Gastrocnemius medialis (tissue), 4 donors: ENCODE results near the gene C1QTNF3.

Experiments used
- CTCF ChIP-seq, 5 experiments: fragments of 450-650 bp in 3 of 5; fragments of 200-600 bp in 2 of 5; sonication (generic) in 2 of 5; IDR thresholded peaks in 4 of 5; conservative IDR thresholded peaks in 1 of 5; 1 replicate in 4 of 5; 2 replicates in 1 of 5; pipeline ENCODE4 v1.5.1; 2016 to 2019; ENCODE audit warnings: antibody characterized with exemption in 5 of 5, mild to moderate bottlenecking in 3 of 5, moderate library complexity in 3 of 5
- POLR2A ChIP-seq, 2 donors: fragments of 450-650 bp; IDR thresholded peaks; one replicate each; pipeline ENCODE4 v1.6.1; 2017; ENCODE audit warnings: antibody characterized with exemption in 2 of 2, mild to moderate bottlenecking in 2 of 2, moderate library complexity in 2 of 2

- TF ChIP-seq POLR2A (IDR thresholded peaks at IDR 0.05) (no peak), CTCF (IDR thresholded peaks at IDR 0.05 in 4 of 5, conservative IDR thresholded peaks at IDR 0.05 in 1 of 5) (no peak)
Observed at GRCh38 chr5:33994845-33995244, 48.2 kb downstream of the C1QTNF3 start.
